PC-3 (cell line): ENCODE results near the gene EEF1A2.

ENCODE experiments used
- CTCF ChIP-seq: fragments of 300-600 bp; sonication (generic); conservative IDR thresholded peaks from 2 replicates; pipeline ENCODE4 v1.5.1; 2017; ENCODE audit warnings: antibody characterized with exemption, low read depth, mild to moderate bottlenecking, low read length
- EZH2 ChIP-seq: fragments of 300-600 bp; sonication (generic); IDR thresholded peaks from one replicate; pipeline ENCODE4 v1.6.1; 2017; ENCODE audit warnings: antibody characterized with exemption, mild to moderate bottlenecking, low read length; ENCODE audit not compliant: unreplicated experiment

- TF ChIP-seq EZH2 (no peak), CTCF (no peak)
These were observed 31.4 kb downstream of the EEF1A2 start for GRCh38 chr20:63467294-63468083.
